MM.1S (cell line): Measurements from ENCODE around the gene OSR1.

Experiments used
- EZH2 ChIP-seq: fragments of 300-600 bp; sonication (generic); optimal IDR thresholded peaks from 2 replicates; pipeline ENCODE3; 2017; ENCODE audit warnings: low read depth, mild to moderate bottlenecking, antibody characterized with exemption, low read length, mixed read lengths
- EZH2phosphoT487 ChIP-seq: fragments of 300-600 bp; sonication (generic); IDR thresholded peaks from 2 replicates; pipeline ENCODE4 v1.6.1; 2018; ENCODE audit warnings: antibody characterized with exemption, low read length
- TF ChIP-seq, protein P1 (sequence below): fragments of 300-600 bp; sonication (generic); IDR thresholded peaks from 2 replicates; pipeline ENCODE4 v1.5.1; 2016; ENCODE audit warnings: antibody characterized with exemption, low read length, mixed read lengths

- TF ChIP-seq, protein P1, sequence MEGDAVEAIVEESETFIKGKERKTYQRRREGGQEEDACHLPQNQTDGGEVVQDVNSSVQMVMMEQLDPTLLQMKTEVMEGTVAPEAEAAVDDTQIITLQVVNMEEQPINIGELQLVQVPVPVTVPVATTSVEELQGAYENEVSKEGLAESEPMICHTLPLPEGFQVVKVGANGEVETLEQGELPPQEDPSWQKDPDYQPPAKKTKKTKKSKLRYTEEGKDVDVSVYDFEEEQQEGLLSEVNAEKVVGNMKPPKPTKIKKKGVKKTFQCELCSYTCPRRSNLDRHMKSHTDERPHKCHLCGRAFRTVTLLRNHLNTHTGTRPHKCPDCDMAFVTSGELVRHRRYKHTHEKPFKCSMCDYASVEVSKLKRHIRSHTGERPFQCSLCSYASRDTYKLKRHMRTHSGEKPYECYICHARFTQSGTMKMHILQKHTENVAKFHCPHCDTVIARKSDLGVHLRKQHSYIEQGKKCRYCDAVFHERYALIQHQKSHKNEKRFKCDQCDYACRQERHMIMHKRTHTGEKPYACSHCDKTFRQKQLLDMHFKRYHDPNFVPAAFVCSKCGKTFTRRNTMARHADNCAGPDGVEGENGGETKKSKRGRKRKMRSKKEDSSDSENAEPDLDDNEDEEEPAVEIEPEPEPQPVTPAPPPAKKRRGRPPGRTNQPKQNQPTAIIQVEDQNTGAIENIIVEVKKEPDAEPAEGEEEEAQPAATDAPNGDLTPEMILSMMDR = no peak
- TF ChIP-seq EZH2 (no peak), EZH2phosphoT487 (no peak)
Observed at GRCh38 chr2:19364014-19364413, 5.6 kb upstream of the OSR1 start.
